Activated CD4-positive, alpha-beta T cell treated with anti-CD3 and anti-CD28 coated beads for 1 hour (primary cell): Measurements from ENCODE around the gene PCDHA1.
"Not testable (repeated sequence)": the region's sequence is repeated elsewhere in the genome, so short reads cannot be mapped to it uniquely, and the experiment has no call there.

Experiments
- DNase-seq: peaks from one replicate; pipeline ENCODE4 v3.0.0-alpha.2; 2020

Gene PCDHA1

DNA sequence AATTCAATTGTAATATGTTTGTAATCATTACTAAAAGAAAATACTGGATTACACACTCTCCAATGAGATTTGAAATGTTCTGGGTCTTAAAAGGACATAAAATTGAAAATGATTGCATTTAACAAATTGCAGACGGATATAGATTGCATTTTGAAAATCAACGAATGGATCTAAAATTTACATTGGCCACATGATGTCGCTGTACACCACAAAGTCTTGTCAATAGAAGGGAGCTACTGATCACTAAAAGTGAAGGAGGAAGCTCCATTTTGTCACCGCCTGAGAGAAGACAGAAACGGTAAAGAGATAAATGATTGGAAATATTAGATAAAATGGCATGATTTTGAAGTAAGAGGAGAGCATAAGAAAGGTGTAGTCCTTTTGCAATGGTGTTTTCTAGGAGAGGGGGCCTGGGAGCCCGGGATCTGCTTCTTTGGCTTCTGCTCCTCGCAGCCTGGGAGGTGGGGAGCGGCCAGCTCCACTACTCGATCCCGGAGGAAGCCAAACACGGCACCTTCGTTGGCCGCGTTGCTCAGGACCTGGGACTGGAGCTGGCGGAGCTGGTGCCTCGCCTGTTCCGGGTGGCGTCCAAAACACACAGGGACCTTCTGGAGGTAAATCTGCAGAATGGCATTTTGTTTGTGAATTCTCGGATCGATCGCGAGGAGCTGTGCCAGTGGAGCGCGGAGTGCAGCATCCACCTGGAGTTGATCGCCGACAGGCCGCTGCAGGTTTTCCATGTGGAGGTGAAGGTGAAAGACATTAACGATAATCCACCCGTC lies at the start of gene PCDHA1:
TSS of gene PCDHA1 (plus strand) at position 236 of the 782 bp plus-strand sequence.
- DNase-seq = no peak

DNA sequence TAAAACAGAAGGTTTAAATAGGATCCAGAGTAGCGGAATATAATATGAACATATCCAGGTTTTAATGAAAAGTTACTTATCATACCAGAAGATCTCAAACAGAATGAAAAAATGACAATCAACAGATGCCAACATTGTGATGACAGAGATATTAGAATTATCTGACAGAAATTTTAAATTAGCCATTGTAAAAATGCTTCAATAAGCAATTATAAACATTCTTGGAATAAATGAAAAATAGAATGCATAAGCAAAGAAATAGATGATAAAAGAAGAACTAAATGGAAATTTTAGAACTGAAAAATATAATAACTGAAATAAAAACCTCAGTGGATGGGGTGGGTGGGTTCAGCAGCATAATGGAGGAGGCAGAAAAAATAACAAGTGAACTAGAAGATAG lies 48.5 kb upstream of the PCDHA1 start:
- no peak for DNase-seq

DNA sequence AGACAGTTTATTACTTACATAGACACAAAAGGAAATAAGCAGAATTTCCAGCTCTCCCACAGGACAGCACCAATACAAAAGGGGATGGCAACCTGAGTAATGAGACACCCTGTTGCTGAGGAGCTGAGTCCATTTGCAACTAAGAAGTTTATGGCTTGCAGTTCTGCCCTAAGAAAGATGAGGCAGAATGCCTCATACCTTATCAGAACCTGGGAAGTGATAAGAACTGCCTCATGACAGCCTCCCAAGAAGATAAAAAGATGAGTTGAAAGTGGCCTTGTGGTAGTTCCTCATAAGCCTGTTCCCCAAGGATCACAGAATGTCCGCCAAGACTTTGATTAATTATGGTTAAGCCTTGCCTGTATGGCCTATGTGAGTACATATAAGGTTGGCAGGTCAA lies 44.0 kb upstream of the PCDHA1 start:
- no peak for DNase-seq

DNA sequence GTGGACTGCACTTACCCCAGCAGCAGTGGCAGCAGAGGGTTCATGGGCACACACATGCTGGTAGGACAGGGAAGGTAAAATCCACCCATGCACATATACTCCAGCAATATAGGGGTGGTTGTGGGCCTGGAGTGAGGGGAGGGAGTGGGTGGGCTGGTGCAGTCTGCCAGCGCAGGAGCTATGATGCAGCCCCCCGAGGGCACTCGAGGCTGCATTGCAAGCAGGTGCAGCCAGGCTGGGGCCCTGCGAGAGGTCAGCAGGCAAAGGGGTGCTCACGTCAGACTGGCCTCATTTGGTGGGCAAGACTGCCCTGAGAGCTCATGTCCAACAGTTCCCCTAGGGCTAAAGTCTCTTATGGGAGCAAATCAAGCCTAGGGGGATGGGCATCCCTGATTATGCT lies 32.4 kb upstream of the PCDHA1 start:
- DNase-seq = no peak

DNA sequence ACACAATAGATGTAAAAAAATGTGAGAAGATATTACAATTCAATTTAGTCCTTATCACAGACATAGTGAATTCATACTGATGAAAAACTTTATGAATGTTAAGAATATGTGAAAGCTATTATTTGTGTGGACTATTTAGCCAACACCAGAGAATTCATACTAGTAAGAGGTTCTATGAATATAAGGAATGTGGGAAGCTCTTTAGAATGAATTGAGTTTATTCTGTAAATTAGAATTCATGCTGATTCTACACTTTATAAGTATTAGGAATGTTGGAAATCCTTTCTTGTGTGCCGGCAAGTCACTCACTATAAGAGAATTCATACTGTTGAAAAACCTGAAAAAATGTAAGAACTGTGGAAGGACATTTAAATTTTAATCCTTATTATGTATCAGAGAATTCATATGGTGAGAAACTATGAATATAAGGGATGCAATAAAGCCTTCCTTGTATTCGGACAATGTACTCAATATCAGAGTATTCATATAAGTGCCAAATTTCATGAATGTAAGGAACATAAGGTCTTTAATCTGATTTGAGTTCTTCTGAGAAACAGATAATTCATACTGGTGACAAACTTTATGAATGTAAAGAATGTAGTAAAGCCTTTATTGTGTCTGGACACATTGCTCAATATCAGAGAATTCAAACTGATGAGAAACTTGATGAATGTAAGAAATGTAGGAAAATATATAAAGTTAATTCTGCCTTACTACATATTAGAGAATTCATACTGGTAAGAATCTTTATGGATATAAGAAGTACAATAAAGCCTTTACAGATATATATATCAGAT lies 21.6 kb upstream of the PCDHA1 start:
- DNase-seq = no peak

- no peak for DNase-seq
These were observed 18.5 kb upstream of the PCDHA1 start for GRCh38 chr5:140767444-140767843.

GRCh38 chr5:140780512-140780911 lies 5.4 kb upstream of the PCDHA1 start:
- DNase-seq = no peak

GRCh38 chr5:140787422-140787821 lies 1.5 kb downstream of the PCDHA1 start:
- not testable (repeated sequence) for DNase-seq

DNA sequence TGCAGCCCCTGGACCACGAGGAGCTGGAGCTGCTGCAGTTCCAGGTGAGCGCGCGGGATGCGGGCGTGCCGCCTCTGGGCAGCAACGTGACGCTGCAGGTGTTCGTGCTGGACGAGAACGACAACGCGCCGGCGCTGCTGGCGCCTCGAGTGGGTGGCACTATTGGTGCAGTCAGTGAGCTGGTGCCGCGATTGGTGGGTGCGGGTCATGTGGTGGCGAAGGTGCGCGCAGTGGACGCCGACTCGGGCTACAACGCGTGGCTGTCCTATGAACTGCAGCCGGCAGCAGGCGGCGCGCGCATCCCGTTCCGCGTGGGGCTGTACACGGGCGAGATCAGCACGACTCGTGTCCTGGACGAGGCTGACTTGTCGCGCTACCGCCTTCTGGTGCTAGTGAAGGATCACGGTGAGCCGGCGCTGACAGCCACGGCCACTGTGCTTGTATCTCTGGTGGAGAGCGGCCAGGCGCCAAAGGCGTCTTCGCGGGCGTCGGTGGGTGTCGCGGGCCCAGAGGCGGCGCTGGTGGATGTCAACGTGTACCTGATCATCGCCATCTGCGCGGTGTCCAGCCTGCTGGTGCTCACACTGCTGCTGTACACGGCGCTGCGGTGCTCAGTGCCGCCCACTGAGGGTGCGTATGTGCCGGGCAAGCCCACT lies 2.0 kb downstream of the PCDHA1 start:
- DNase-seq = not testable (repeated sequence)

DNA sequence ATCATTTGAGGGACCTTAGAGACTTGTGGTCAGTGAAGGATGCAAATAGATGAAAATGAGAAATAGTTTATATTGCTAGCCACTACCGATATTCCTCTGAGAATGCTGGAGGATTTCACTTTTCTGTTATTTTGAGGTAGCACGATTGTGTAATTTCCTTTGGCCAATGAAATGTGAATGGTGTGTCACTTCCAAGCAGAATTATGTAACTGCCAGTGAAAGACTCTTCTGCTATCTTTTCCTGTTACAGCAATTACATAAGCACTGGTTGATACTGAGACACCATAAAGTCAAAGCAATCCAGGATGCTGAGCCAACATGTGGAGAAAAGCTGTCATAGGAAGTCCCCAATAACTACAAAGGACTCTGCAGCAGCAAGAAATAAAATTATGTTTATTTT lies 5.1 kb downstream of the PCDHA1 start:
- DNase-seq = no peak

DNA sequence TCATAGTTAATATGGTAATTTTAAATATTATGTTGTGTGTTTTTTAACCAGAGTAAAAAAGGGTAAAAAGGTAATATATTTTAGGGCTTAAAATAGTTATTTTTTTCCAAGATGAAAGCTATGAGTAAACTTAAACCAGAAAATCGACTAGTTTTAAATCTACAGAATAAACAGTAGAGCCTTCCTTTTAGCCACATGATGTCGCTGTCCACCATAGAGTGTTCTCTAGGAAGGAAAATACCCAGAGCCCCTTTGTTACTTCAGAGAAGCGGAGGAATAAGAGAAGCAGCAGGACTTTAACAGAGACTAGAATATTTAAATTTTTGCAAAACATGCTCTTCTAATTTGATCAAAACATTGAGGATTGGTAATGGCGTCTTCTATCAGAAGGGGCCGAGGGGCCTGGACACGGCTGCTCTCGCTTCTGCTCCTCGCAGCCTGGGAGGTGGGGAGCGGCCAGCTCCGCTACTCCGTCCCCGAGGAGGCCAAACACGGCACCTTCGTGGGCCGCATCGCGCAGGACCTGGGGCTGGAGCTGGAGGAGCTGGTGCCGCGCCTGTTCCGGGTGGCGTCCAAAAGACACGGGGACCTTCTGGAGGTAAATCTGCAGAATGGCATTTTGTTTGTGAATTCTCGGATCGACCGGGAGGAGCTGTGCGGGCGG lies 8.8 kb downstream of the PCDHA1 start, which contains the start of gene PCDHA2:
TSS of gene PCDHA2 (plus strand) at position 258 of the 664 bp plus-strand sequence.
- no peak for DNase-seq

- DNase-seq = no peak
These were observed 9.3 kb downstream of the PCDHA1 start for GRCh38 chr5:140795259-140795641.

GRCh38 chr5:140796072-140796717 lies 10.3 kb downstream of the PCDHA1 start:
- not testable (repeated sequence) for DNase-seq

GRCh38 chr5:140796718-140797095 lies 10.8 kb downstream of the PCDHA1 start:
- no peak for DNase-seq

- DNase-seq = no peak
These were observed 15.0 kb downstream of the PCDHA1 start, which contains the start of gene PCDHA3 for GRCh38 chr5:140800816-140801493. TSS of gene PCDHA3 (plus strand) at chr5:140801057.

DNA sequence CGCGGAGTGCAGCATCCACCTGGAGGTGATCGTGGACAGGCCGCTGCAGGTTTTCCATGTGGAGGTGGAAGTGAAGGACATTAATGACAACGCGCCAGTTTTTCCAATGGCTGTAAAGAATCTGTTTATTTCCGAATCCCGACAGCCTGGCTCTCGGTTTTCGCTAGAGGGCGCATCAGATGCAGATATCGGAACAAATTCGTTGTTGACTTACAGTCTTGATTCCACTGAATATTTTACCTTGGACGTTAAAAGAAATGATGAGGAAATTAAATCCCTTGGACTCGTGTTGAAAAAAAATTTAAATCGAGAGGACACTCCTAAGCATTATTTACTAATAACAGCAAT lies 15.5 kb downstream of the PCDHA1 start:
- no peak for DNase-seq

DNA sequence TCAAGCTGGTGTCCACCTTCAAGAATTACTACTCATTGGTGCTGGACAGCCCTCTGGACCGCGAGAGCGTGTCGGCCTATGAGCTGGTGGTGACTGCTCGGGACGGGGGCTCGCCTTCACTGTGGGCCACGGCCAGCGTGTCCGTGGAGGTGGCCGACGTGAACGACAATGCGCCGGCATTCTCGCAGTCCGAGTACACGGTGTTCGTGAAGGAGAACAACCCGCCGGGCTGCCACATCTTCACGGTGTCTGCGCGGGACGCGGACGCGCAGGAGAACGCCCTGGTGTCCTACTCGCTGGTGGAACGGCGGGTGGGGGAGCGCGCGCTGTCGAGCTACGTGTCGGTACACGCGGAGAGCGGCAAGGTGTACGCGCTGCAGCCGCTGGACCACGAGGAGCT lies 16.4 kb downstream of the PCDHA1 start:
- not testable (repeated sequence) for DNase-seq

GRCh38 chr5:140802781-140803271 lies 16.9 kb downstream of the PCDHA1 start:
- no peak for DNase-seq

GRCh38 chr5:140806834-140807775 lies 21.2 kb downstream of the PCDHA1 start, which contains the start of gene PCDHA4:
TSS of gene PCDHA4 (plus strand) at chr5:140807068.
- DNase-seq = no peak

- DNase-seq = not testable (repeated sequence)
These were observed 22.4 kb downstream of the PCDHA1 start for GRCh38 chr5:140808241-140808888.
